ENCODE data around the gene SLC22A1.
"Not testable (repeated sequence)": the region's sequence is repeated elsewhere in the genome, so short reads cannot be mapped to it uniquely, and the experiment has no call there.

SLC22A1 gene

DNA sequence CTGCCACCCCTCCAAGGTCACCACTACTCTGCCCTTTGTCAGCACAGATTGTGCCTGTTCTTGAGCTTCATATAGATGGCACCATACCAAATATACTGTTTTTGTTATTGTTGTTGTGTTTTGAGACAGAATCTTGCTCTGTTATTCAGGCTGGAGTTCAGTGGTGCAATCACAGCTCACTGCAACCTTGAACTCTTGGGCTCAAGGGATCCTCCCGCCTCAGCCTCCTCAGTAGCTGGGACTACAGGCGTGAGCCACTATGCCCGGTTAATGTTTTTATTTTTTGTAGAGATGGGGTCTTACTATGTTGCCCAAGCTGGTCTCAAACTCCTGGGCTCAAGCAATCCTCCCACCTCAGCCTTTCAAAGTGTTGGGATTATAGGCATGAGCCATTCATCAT lies 18.9 kb downstream of the SLC22A1 start:
- DNase-seq, result not testable (repeated sequence)

- no peak for DNase-seq
Measured at GRCh38 chr6:160141001-160141726, 19.5 kb downstream of the SLC22A1 start.

DNA sequence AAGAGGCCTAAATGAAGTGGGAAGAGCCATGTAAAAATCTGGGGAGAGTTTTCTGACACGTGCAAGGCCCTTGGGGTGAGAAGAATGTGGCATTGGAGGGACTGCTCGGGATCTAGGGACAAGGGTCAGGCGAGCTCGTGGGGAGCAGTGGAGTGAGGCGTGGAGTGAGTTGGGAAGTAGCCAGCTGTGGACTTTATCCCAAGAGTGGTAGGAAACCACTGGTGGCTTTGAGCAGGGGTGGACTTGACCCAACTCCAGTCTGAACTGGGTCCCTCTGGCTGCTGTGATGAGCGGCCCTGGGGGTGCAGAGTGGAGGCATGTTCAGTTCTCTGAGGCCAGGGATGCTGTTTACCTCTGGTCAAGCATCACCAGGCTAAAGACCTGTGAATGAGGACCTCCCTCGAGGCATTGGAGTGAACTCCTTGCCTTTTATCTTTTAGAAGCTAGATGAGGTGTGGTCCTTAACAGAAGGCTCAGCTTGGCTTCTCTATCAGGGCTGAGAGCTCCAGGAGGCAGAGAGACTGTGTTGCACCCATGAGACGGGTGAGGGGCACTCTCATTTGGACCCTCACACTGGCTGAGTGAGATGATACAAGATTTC lies 20.6 kb downstream of the SLC22A1 start:
- DNase-seq, result no peak

DNA sequence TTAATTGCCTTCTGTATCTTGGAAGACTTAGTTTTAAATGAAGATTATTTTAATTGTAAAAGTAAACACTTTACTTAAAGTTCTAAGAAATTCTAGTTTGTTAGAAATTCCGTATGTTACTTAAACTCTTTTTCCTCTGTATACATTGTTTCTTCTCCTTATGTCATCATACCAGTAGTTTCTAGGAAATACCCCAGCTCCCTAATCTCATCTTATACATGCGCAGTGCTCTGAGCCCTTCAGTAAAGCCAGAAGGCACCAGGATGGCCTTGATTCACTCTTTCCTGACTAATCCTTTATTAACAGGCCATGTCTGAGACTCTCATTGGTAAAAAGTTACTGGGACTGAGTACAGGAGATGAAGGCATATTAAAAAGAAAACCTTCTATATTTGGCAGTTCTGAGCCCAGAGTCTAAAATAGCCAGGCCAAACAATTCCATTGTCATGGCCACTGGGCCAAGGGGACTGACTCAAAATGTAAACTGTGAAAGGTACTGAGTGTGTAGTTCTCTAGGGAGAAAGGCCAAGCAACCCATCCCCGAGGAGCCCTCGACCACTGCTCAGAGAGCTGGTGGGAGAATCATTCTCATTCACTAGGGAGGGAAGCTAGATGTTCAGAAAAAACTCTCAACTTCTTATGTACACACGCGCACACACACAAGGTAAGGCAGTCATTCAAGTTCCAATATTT lies 25.0 kb downstream of the SLC22A1 start:
- no peak for DNase-seq

DNA sequence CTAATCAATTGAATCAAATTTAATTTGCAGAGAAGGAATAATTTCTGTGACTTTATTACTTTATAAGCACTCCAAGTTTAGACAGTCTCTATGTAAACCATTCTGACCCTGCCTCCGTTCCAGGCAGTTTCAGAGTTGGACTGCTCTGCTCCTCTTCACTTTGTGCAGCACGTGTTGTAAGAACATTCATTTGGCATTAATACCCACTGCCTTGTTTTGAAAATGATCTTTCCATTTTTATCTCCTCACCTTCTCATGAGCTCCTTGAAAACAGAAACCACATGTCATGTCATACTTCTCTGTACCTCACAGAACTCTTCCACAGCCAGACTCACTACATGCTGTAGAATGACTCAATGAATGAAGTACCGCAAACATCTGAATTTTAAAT lies 25.5 kb downstream of the SLC22A1 start:
- DNase-seq, result no peak

DNA sequence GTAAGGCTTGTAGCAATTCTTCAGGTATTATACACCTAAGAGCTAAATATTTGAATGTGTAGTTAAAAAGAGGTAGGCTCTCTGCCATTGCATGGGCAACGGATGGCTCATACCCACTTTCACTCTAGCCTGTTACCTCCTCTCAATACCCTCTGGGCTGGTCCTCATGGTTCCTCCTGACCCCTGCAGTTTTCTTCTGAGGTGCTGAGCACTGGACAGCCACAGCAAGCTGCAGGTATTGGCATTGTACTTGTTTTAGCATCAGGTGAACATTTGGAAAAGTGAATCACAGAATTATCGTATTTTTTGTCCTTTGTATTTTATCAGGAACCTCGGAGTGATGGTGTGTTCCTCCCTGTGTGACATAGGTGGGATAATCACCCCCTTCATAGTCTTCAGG lies 32.9 kb downstream of the SLC22A1 start:
- DNase-seq, result no peak

DNA sequence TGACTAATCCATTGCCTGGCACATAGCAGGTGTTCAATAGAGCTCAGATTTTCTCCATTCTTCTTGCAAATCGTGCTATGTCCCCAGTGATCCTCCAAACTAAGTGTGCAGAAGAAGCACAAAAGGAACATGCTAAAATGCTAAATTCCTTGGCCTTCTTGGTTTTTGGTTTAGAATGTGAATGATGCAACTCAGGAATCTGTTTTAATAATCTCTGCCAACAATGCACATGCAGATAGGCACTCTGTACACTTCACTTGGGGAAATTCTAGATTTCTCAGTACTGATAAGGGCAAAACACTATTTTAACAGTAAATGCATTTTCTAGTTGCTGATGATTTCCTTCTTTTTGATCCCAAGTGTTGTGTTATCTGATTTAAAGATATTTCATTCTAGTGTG lies 35.2 kb downstream of the SLC22A1 start:
- no peak for DNase-seq

DNA sequence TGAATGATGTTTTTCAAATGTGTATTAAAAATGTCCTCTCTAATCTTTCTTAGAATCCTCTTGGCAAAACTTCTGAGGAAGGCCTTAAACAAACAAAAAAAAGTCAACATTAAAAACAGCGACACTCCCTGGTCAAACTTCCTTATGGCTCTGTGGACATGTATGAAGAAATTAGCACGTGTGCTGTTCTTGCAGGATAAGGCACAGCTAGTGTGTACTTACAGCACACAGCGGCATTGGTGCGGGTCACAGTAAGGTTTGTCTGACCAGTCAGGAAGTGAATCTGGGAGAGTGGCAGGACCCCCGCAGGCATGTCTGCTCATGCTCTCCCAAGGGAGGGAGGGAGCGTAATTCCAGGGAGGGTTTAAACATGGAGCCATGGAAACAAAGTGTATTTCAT lies 38.8 kb downstream of the SLC22A1 start:
- no peak for DNase-seq

GRCh38 chr6:160160929-160161646 lies 39.5 kb downstream of the SLC22A1 start:
- DNase-seq, result no peak

DNA sequence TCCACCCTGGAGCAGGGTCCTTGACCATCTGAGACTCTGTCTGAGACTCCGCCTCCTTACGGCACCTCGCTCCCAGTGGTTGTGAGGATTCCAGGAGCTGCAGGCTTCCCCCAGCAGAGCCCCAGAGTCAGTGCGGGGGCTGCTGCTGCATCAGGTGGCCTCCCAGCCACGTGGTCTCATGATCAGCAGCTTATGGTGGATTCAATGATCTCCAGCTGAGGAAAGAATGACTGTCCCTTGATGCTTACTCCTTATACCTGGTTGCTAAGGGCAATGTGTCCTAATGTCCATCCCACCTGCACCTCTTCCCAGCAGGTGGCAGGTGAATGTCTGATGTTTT lies 40.0 kb downstream of the SLC22A1 start:
- DNase-seq, result no peak

DNA sequence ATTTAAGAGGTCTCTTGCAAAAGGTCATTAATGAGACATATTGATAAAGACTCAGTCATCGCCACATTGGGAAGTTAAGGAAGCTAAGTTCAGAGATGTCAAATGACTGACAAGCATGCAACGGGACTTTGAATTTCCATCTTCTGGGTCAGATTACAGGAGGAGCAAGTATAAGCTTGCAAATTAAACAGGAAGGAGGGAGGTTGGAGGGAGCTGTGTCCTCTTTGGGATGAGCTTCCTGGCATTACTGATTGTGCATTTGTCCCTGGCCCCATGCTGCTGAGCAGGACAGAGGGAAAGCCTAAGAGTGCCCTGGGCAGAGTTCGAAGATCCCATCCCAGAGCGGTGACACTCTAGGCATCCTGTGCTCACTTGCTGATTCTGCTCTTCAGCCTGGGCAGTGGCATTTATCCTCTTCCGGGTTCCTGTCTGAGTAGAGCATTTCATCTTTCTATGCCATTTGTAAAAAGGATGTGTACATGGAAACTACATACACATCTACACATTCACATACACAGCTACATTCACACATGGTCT lies 40.5 kb downstream of the SLC22A1 start:
- no peak for DNase-seq

GRCh38 chr6:160163425-160163824 lies 41.8 kb downstream of the SLC22A1 start:
- DNase-seq, result no peak

DNA sequence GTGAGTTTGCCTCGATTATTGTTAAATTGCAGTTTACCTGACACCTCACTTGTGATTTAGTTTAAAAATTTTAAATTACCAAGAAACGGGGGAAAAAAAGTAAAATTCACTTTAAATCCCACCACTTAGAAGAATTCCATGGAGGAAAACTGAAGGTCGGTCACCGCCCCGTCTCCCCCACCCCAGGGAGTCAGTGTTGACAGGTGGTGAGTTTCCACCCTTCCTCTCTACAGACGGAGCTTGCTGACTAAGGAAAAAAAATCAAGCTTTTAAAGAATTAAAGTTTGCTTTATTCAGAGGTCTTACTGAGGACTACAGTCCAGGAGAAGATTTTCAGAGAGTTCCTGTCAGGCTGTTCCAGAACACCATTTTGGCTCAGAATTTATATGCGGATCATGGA lies 42.3 kb downstream of the SLC22A1 start:
- no peak for DNase-seq

DNA sequence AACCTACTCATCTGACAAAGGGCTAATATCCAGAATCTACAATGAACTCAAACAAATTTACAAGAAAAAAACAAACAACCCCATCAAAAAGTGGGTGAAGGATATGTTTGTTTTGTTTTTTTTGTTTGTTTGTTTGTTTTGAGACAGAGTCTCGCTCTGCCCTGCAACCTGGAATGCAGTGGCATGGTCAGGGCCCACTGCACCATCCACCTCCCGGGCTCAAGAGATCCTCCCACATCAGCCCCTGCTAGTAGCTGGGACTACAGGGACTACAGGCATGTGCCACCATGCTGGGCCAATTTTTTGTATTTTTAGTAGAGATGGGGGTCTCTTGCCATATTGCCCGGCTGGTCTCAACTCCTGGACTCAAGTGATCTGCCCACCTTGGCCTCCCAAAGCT lies 44.3 kb downstream of the SLC22A1 start:
- DNase-seq, result not testable (repeated sequence)

DNA sequence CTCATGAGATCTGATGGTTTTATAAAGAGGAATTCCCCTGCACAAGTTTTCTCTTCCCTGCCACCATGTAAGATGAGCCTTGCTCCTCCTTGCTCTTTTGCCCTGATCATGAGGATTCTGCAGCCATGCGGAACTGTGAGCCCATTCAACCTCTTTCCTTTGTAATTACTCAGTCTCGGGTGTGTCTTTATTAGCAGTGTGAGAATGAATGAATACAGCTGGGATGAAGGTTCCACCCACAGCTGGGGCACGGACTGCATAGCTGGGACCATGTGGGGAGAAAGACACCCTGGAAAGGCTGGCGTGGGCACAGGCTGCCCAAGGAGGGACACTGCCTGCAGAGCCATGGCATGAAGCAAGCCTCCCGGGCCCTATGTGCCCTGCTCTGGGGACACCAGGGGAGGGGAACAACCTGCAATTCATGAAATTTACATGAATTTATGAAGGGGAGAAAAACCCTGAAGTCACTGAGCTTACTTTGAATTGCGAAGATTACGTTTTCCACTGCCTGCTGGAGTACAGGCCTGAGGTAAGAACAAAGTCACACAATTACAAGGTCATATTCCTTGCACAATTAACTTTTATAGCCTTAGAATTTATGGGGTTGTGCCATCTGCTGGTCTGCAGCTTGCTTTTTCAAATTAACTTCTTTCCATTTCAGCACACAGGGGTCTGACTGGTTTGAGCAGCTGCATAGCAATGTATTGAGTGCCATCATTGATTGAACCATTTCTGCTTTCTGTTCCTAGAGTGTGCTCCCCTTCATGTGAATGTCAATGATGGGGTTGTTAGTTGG lies 46.2 kb downstream of the SLC22A1 start:
- no peak for DNase-seq

GRCh38 chr6:160170018-160170680 lies 48.5 kb downstream of the SLC22A1 start:
- no peak for DNase-seq

DNA sequence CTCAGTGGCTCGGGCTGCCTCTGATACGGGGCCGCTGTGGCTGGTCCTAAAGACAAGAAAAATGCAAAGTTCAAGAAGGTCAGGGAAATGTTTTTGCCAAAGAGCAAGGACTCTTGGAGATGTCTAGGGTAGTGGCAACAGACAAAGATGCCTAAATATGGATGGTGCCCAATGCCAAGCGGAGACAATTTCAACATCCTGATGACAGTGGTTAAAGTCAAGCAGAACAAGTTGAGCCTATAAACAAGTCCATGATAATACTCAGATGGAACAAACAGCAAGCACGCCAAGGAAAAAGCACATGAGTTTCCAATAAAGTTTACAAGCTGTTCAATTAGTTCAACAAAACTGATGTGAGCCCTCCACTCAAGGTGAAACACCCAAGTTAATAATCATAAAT lies 51.1 kb downstream of the SLC22A1 start:
- no peak for DNase-seq

- no peak for DNase-seq
Measured at GRCh38 chr6:160173806-160174527, 52.4 kb downstream of the SLC22A1 start.

- DNase-seq, result no peak
Measured at GRCh38 chr6:160174681-160175080, 53.1 kb downstream of the SLC22A1 start.

- DNase-seq, result no peak
Measured at GRCh38 chr6:160177220-160177619, 55.6 kb downstream of the SLC22A1 start.

DNA sequence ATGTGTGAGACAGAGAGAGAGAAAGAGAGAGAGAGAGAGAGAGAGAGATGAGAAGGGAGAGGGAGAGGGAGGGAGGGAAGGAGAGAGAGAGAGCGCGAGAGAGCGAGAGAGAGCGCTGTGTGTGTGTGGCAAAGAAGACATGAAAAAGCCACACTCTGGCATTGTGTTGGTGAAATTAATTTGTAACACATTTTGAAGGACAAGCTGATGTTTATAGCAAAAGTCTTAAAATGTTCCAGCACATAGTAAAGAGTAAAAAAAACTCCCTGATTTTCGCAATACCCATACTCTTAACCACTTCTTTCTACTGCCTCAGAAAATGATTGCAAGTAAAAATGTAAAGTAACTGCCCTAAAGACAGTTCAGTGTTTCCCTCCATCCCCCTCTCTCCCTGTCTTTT lies 56.7 kb downstream of the SLC22A1 start:
- no peak for DNase-seq
